HG03521 (cell line): ENCODE results near the gene SLFN12L.
"Not testable (repeated sequence)": the region's sequence is repeated elsewhere in the genome, so short reads cannot be mapped to it uniquely, and the experiment has no call there.

ENCODE experiments used
- ATAC-seq: cut with Tn5 transposase; IDR thresholded peaks from one replicate; pipeline ENCODE4 v1.9.1; 2021; ENCODE audit warnings: mild to moderate bottlenecking, moderate library complexity; ENCODE audit not compliant: unreplicated experiment

The SLFN12L gene

DNA sequence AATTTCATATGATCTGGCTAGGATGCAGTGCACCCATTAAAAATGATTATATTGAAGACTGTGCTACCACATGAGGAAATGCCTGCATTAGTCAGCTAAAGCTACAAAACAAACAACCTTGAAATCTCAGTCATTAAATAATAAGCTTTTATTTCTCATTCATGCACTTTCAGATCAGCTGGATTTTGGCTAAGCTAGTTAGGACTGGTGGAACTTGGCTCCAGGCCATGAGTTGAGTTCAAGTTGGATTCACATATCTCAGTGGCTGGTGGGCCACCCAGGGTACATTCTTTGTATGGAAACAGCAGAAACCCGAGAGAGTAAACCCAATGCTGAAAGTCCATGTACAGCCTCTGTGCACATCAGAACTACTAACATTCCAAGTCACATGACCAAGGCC, 6.4 kb upstream of the SLFN12L start:
- ATAC-seq, result no peak

DNA sequence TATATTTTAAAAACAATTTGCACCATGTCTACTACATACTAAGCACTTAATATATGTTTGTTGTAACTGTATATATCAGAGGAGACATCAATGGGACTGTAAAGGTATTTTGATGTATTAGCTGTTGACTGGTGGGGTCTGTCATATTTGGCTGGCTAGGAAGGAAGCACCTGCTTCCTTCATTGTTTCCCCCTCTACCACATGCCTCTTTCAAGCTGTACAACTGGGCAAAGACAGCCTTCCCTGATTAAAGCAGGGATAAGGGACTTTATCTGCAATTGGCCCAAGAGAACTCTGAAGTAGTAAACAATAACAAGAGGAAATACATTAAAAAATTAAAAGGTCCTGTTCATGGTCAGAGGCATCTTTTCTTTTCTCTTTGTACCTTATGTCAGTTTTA, 5.5 kb upstream of the SLFN12L start:
- no peak for ATAC-seq

DNA sequence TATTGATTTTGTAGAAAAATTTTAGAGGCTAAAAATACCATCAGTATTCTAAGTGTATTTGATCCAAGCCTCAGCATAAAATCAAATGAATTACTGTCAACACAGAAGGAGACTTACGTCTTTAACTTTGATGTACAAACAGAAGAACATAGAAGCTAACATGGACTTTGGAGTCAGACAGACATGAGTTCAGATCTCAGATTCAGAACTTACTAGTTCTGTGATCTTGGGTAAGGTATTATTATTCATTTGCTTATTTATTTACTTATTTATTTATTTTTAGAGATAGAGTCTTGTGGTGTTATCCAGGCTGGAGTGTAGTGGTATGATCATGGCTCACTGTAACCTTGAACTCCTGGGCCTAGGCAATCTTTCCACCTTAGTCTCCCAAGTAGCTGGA, 4.0 kb upstream of the SLFN12L start:
- ATAC-seq, result no peak

DNA sequence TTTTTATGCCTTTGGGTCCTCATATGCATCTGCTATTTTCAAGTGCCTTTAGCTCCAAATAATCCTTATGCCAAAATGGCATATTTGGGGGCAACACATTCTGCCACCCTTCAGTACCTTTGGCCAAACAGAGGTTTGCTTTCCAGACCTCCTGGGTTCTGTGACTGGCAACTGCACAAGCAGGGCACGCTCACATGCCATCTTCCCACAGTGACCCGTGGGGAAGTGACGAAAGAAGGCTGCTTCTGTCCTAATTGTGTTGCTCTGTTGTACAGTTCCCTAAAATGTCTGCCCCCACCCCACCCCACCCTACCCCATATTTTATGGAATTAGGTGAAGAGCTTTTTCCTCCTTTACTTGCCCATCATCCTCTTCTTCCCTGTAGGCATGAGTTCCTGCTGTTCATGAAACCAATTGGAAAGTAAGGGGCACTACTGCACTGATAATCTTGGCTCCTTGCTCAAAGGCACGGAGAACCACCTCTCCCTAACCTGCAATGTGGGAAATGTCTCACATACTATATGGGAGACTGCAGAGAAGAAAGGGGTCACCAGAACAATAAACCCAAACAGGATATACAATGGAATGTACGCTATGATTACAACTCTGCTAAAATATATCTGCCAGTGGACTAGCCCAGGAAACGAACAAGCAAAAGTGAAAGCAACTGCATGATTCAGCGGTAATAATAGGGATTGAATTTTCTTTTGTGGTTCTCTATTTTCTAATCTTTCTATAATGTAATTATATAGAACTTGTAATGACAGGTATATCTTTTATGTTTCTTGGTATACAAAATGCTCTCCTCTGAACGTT, 3.3 kb upstream of the SLFN12L start:
- ATAC-seq, result no peak

DNA sequence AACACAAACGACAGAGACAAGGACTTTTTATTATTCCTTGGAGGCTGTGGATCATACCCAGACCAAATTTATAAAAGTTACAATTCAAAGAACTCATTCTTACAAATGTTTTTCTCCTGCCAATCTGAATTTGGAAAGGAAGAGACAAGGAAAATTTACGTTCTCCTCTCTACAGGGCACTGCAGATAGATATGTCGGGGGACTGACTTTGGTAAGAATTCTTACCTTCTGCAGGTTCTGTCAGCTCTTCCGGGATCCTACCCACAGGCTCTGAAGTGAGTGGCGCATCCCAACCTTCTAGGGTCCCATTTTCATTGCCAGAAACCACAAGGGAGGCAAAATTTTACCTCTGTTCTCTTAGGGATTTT, 2.2 kb upstream of the SLFN12L start:
- ATAC-seq, result no peak

DNA sequence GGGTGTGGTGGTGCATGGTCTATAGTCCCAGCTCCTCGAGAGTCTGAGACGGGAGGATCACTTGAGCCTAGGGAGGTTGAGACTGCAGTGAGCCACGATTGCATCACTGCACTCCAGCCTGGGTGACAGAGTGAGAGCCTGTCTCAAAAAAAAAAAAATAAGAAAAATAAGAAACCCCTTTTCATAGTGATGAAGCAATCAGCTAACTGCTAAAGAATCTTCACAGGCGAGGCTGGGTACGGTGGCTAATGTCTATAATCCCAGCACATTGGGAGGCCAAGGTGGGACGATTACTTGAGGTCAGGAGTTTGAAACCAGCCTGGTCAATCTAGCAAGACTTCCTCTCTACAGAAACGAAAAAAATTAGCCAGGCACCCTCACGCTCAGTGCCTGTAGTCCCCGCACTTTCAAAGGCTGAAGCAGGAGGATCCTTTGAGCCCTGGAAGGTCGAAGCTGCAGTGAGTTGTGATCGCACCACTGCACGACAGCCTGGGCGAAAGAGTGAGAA, 760 bp downstream of the SLFN12L start:
- no peak for ATAC-seq

DNA sequence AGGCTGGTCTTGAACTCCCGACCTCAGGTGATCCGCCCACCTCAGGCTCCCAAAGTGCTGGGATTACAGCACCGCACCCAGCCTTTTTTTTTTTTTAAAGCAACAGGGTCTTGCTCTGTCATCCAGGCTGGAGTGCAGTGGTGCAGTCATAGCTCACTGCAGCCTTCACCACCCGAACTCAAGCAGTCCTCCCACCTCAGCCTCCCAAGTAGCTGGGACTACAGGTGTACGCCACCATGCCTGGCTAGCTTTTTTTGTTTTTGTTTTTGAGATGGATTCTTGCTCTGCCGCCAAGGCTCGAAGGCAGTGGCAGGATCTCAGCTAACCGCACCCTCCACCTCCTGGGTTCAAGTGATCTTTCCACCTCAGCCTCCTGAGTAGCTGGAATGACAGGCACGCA, 2.1 kb downstream of the SLFN12L start:
- ATAC-seq, result not testable (repeated sequence)

DNA sequence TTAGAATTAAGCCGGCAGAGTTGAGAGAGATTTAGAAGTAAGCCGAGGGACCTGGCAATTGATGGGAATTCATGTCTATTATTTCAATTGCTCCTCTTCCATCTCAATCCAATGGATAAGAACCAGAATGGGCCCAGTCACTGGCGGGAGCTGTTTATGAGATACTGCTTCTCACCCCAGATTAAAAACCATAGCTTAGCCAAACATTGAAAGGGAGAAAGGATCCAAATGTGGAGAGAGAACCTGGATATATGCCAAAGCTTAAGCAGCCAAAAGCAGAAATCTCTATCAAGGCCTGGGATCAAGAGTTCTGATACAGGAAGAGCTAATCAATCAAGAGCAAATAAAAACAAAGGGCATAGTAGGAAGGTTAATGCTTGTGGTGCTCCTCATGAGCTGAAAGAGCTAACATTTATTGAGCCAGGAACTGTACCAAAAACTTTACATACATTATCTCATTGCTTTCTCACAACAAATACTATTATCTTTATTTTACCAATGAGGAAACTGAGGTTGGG, 2.8 kb downstream of the SLFN12L start:
- no peak for ATAC-seq

DNA sequence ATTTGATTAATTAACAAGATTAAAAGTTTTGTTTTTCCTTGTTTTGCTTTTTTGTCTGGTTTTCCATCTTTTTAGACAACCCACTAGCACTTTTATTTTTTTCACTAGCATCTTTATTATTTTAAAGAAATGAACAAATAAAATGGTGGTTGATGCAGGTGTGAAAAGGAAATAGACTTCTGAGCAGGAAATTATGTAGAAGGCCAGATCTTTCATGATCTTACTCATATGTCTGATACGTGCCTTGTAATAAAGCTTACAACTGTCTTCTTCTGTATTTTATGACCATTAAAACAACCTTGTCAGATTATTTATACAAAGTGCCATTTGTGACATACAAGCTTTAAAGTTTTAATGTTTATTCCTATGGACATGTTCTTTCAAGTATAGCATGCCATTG, 6.3 kb downstream of the SLFN12L start:
- no peak for ATAC-seq

DNA sequence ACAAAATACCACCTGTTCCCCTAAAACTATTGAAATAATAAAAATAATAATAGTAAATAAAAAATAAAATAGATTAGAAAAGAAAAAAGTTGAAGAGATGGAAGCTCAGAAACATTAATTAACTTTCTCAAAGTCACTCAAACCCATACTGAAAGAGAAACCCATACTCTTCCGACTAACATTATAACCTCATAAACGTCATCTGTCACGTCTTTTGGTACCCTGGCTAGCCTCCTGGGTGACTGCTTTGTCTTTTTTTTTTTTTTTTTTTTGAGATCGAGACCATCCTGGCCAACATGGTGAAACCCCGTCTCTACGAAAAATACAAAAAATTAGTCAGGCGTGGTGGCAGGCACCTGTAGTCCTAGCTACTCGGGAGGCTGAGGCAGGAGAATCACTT, 7.6 kb downstream of the SLFN12L start:
- ATAC-seq, result no peak

DNA sequence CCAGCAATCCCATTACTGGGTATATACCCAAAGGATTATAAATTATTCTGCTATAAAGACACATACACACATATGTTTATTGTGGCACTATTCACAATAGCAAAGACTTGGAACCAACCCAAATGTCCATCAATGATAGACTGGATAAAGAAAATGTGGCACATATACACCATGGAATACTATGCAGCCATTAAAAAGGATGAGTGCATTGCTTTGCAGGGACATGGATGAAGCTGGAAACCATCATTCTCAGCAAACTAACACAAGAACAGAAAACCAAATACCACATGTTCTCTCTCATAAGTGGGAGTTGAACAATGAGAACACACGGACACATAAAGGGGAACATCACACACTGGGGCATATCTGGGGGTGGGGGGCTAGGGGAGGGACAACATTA, 8.2 kb downstream of the SLFN12L start:
- not testable (repeated sequence) for ATAC-seq

DNA sequence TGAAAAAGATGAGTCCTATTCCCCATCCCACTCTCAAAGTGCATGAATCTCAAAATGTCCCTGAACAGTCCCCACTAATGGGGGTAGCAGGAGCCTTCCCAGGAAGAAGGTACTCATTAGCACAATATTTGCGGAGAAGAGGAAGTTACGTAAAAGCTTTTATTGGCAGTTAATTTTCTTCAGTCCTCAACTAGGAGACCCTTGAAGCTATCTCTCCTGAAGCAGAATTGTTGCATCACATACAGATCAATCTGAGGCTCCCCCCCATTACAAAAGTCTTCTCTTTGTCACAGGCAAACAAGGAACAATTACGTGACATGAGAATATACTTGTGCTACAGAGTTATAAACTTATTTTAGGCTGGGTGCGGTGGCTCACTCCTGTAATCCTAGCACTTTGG, 14.2 kb downstream of the SLFN12L start:
- no peak for ATAC-seq

DNA sequence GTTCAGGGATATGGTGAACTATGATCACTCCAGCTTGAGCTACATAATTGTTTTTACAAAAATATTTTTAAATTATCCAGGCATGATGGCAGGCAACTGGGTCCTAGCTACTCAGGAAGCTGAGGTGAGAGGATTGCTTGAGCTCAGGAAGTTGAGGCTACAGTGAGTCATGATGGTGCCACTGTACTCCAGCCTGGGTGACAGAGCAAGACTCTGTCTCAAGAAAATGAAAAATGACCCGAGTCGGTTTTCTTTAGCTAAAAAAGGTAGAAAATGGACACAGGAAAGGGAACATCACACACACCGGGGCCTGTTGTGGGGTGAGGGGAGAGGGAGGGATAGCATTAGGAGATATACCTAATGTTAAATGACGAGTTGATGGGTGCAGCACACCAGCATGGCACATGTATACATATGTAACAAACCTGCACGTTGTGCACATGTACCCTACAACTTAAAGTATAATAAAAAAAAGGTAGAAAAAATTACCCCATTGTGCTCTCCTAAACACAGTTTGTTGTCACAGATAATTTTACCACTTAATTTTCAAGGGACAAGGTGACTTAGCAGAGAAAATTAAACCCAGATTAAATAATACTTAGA, 15.7 kb downstream of the SLFN12L start:
- ATAC-seq, result not testable (repeated sequence)

DNA sequence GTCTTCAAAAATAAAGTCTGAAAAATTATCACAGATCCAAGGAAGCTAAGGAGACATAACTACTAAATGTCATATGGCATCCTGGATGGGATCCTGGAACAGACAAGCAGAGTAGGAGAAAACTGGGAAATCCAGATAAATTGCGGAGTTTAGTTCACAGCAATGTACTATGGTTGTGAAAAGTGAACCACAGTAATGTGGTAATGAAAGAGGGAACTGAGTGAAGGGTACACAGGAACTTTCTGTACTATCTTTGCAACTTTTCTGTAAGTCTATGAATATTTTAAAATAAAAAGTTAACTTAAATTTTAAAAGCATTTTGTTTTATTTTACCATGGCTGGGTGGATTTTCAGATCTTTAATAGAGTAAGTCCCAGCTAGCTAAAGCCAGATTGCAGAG, 16.3 kb downstream of the SLFN12L start:
- no peak for ATAC-seq

DNA sequence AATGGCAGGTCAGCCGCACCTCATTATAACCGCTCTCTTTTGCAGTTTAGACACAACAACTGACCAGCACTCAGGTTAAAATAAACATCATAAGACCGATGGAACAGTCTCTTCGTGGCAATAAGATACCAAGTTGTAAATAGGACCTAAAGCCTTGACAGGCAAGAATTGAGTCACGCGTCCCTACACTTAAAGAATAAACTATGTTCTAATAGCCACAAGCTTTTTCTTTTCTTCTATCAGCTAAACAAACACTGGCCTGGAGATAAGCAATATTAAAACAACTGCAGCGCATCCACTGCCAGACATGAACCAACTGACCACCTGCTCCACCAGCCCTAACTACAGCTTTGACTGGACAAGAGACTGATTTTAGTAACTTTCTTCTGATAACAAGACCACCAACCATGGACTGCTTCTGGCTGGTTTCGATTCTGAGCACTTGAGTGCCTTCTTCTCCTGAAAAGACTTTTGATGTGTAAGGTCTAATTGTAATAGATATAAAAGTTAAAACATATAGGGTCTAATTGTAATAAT, 17.5 kb downstream of the SLFN12L start:
- no peak for ATAC-seq

DNA sequence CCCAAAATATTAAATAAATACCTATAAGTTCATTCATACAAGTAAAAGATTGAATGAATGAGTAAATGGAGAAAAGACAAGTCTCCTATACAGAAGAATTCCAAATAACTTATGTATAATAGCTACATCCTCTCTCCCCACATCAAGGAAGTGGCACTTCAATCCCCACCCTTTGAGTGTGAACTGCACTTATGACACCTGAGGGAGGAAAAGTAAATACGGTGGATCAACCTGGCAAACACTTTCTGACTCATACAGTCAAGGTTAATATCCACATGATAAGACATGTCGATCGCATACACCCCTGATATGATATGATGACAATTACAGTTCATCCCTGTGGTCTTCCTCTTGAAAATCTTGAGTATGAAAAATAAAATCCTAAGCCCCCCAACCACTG, 18.0 kb downstream of the SLFN12L start:
- no peak for ATAC-seq

DNA sequence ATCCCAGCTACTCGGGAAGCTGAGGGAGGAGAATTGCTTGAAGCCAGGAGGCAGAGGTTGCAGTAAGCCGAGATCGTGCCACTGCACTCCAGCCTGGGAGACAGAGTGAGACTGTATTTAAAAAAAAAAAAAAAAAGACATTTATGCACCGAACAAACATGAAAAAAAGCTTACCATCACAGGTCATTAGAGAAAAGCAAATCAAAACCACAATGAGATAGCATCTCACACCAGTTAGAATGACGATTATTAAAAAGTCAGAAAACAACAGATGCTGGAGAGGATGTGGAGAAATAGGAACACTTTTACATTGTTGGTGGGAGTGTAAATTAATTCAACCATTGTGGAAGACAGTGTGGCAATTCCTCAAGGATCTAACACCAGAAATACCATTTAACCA, 19.0 kb downstream of the SLFN12L start:
- not testable (repeated sequence) for ATAC-seq

DNA sequence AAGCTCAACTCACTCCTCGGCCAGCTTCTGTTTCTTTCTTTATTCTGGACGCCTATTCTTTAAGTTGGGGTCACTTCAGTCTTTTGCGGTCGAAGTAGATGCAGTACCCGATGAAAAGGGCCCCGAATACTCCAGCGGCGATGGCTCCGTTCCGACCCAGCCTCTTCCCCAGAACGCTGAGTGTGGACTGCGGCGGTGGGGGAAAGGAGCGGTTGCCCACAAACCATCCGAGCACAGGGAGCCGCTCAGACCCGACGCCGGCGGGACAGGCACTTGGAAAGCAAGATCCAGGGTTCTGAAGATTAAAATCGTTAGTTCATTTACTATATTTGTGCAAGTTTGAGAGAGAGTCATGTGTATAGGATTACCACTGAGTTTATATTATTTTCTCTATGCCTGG, 22.5 kb downstream of the SLFN12L start:
- no peak for ATAC-seq

DNA sequence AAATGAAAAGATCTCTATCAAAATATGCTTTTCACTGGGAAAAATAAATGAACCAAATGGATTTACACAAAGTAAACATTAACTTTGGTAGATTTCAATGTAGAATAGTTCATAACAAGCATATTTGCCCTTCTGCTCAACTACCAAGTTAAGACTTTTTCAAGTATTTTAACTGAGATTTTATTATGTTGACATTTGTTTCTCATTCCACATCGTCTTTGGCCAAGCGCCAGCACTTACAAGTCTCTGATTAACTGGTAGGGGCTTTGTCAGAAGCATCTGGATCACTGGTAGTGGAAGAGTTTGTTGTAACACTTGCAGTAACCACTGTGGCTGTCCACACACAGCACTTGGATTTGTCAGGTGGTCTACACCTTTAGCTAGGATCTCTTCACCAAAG, 22.9 kb downstream of the SLFN12L start:
- no peak for ATAC-seq

DNA sequence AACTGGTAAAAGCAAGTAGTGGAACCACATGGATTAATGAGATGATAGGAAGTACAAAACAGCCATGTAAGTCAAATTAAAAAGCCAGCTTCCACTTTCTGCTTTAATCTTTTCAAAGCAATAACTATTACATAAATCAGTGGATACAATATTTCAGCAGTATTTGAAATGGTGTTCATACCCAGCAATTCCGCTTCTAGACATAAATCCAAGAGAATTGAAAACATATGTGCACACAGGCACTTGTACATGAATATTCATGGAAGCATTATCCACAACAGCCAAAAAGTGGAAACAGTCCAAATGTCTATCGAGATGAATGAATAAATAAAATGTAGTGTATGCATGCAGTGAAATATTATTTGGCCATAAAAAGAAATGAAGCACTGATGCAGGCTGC, 27.4 kb downstream of the SLFN12L start:
- ATAC-seq, result no peak

DNA sequence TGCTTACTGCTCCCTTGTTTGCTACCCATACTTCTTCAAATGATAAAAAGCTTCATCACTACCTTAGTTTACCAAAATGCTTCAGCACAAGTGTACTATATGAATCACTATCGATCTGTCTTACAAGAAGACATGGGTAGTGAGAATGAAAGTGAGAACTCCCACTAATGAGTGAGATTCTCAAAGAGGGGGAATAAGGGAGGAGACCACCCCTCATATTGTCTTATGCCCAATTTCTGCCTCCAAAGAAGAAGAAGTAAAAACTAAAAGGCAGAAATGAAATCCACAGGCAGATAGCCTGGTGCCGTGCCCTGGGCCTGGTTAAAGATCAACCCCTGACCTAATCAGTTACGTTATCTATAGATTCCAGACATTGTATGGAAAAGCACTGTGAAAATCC, 29.8 kb downstream of the SLFN12L start:
- ATAC-seq, result not testable (repeated sequence)

DNA sequence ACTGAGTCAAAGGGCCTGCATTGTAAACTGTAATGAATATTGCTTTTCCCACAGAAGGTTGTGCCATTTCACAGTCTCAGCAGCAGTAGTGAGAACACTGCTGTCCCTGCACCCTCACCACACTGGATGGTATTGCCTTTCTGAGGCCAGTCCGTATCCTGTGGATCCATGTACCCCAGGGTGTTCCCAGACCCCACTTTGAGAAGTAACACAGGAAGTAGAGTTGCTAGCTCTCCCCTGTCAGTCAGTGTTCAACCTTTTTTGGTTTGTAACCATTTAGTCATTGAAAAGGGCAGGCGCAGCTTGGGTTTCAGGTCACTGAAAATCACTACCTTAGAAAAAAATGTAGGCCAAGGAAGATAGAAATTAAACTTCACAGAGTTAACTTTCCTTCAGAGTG, 37.9 kb downstream of the SLFN12L start:
- no peak for ATAC-seq
